Thyroid gland (tissue), 4 donors: ENCODE results near the gene HYAL1.

ENCODE experiments used
- CTCF ChIP-seq, 6 experiments: fragments of 200-600 bp in 3 of 6; fragments of 450-650 bp in 3 of 6; sonication (generic) in 3 of 6; IDR thresholded peaks; one replicate each; pipeline ENCODE4 v1.5.1; 2016 to 2019; ENCODE audit warnings: antibody characterized with exemption in 6 of 6, mild to moderate bottlenecking in 2 of 6, inconsistent platforms in 1 of 6, moderate library complexity in 1 of 6
- POLR2A ChIP-seq, 2 donors: fragments of 450-650 bp; IDR thresholded peaks; one replicate each; pipeline ENCODE4 v1.6.1; 2017; ENCODE audit warnings: antibody characterized with exemption in 2 of 2, mild to moderate bottlenecking in 2 of 2, moderate library complexity in 1 of 2

- TF ChIP-seq CTCF (IDR thresholded peaks at IDR 0.05) (no peak), POLR2A (IDR thresholded peaks at IDR 0.05) (no peak)
These were observed 23.9 kb downstream of the HYAL1 start for GRCh38 chr3:50279255-50280016.
